ENCODE measurements around the gene MEGF9.
A peak's percentile ranks its signal among the peaks of the same experiment; 100 is the strongest.

The MEGF9 gene

DNA sequence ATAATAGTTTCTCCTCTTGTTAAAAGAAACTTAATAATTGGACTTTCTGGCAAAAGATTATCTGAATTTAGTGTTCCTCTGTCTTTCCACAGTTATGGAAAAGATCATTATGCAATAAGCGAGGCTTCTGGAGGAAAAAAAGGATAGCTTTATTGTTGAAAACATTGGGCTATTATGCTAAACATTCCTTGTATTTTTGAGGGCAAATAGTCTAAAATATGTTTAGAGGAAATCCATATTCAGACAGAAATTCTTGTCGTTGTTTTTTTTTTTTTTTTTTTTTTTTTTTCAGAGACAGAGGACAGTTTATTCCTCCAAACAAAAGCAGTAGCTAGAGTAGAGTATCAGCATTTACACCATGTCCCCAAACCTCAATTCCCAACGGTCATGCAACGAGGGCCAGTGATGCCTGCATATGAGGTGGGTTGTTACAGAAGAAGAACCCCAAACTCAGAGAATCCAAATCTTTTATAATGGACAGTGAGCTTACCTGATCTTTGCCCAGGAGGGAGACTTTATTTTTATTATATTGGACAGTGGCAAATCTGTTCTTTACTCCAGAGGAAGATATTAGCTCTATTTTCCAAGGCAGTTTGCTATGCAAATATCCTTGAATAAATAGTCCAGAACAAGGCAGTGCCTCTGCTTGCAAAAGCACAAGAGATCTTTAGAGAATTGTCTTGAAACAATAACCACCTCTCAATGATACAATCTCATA, 85.9 kb downstream of the MEGF9 start:
- DNase-seq: peak in 3 of 51 donors; percentile 21 to 83 (median 33)

DNA sequence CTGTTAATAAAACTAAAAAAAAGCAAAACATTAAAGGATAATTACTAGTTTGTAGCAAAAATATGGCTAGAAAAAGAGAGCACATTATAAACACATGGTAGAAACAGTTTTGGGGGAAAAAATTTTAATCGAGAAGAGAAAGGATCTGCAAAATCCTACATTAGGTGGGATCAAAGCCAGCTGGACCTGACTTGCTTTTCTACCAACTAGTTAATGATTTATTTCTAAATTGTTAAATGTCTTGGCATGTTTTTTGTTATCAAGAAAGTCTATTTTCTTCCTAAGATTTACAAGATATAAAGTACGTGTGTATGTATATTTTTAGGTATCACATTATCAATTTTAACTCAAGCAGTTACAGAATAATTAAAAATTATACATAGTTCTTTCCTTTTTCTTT, 87.2 kb downstream of the MEGF9 start:
- no peak for DNase-seq

DNA sequence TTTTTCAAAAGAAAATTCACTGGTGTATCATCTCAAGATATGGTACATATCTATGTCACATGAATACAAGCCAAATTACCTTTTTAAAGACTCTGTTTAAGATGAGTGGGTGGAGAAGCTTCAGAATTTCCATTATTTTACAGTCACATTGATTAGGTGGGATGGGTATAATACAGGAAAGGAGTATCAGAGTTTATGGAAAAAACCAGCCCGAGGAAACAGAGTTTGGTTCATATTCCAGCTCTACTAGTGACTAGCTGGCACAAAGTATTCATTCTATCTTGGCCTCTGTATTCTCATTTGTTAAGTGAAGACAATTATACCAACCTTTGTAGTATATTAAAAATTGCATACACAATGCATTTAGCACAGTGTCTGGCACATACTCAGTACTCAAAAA, 87.8 kb downstream of the MEGF9 start:
- peak in 1 of 51 donors; percentile 18 for DNase-seq

DNA sequence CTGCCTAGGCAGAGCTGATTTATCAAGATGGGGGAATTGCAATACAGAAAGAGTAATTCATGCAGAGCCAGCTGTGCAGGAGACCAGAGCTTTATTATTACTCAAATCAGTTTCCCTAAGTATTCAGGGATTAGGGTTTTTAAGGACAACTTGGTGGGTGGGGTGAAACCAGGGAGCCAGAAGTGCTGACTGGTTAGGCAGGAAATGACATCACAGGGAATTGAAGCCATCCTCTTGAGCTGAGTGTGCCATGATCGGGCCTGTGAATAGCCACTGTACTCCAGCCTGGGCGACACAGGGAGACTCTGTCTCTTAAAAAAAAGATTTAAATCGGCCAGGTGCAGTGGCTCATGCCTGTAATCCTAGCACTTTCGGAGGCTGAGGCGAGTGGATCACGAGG, 89.0 kb downstream of the MEGF9 start:
- DNase-seq: peak in 8 of 51 donors; percentile 3 to 25 (median 18)

DNA sequence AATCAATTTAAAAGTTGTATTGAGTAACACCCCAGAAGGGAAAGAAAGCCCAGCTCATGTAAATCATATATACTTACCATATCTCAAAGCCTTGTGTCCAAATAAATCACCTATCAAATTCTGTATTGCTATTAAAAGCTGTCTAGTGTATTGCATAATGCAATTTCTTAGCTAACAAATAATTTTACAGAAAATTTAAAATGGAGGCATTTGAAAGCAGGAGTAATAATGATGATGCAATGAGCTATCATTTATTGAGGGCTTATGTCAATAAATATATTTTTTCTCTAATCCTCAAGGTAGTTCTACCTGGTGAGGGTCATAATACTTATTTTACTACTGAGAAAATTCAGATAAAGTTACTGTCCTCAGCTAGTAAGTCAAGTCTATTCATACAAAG, 91.5 kb downstream of the MEGF9 start:
- no peak for DNase-seq

DNA sequence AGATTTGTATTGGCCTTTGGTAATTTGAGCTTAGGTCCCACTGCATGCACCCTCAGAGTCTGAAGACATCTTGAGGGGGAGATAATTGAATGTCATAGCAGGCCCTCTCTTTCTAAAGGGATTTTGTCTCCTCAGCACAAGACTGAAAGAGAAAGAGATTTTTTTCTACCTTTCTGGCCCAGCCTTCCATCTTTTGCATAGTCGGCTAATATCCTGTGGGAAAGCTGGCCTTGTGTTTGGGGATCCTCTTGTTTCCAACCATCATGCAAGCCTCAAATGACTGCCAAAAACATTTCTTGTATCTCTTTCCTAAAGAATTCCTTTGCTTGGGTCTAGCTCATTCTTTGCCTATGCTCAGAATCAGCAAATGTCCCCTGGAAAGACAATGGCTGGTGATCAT, 92.3 kb downstream of the MEGF9 start:
- DNase-seq: no peak

DNA sequence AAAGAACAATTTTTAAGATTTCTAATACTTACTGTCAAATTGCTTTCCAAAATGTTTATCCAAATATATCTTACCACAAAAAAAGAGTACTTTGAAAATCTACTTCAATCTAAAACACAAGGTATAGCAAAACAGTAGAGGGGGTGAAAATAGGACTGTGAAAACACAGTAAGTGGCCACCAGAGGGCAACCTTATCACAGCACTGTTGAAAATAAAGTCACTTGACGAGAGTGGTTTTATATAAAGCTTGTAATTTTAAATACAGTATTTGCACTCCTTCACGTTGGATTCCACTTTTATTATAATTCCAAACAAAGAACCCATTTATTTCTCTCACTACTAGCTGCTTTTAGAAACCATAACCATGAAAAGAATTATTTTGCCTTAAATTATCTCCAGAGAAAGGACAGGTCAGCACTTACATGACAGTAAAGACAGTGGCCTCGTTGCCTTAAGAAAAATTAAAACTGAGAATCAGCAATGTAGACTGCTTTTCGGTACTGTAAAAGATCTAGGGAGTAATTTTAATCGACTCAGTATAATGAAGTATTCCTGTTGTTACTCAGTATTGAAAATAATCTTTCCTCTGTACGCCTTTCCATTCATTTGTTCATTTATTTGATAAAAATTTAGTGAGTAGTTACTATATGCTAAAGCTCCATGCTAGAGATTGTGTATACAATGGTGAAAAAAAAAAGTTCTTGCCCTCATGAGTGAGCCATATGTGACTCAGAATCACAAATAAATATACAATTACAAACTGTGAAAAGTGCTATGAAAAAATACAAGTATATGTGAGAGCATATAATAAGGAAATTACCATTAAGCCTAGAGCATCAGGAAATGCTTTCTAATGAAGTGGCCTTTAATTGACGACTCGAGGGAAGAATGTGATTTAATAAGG, 94.3 kb downstream of the MEGF9 start:
- DNase-seq: peak in 31 of 51 donors; percentile 4 to 79 (median 31)

DNA sequence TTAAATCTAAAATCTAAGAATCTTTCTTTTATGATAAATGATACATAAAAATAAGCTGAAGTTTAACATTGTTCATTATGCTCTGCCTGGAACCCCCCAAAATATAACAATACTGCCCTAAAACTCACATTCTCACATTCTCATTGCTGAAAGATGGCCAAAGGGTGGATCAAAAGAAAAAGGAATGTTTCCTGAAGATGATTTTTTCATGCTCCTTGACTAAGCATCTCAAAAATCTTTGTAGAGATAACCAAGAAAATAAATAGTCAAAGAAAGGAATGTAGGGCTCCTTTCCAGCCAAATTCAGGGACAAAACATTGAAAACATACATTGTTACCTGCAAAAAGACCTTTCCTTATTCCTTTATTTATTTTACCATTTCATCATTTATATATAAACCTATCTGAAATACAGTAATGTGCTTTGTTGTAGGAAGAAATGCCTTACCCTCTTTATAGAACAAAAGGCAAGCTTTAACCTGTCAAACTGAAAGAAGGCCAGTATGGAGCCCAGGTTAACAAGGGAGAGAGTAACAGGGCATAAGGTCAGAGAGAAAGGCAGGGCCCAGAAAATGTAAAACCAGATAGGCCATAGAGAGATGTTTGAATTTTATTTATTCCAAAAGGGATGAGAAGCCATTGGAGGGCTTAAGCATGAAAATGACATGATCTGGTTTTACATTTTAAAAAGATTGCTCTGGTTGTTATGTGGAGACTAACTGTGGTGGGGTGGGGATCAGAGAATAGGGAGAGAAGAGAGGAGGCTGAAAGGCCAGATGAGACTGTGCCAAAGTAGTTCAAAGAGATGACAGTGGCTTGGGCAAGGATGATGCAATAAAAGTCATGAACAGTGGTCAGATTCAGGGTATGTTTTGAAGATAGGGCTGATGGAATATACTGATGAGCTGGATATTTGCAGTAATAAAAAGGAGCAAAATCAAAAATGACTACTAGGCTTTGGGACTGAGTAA, 97.0 kb downstream of the MEGF9 start:
- no peak for DNase-seq

DNA sequence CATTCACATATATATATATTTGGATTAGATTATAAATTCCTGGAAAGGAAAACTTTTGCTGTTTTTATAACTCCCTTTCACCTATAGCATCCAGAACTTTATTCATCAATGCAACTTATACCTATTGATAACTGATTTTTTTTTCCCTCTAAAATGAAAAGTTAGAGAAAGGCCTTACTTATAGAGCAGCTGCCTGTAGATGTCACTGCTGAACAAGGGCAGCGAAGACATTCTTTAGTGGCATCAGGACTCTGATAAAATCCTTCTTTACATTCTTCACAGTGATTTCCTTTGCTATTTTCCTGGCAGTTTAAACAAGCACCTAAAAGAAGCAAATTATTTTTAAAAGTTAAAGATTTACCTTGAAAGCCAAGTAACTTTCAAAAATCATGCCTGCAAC, 102.1 kb downstream of the MEGF9 start:
- peak in 4 of 51 donors; percentile 7 to 12 (median 10) for DNase-seq

DNA sequence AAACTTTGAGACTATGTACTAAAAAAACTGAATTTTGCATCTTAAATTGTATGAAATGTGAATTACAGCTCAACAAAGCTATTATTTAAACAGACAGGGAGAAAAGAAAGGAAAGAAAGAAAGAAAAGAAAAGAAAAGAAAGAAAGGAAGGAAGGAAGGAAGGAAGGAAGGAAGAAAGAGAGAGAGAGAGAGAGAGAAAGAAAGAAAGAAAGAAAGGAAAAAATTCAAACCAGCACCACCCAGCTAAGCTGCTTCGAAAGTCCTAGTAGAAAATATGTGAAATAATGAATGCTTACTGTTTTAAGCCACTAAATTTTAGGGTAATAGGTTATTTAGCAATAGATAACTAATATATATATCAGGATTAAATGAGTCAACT, 102.6 kb downstream of the MEGF9 start:
- no peak for DNase-seq

DNA sequence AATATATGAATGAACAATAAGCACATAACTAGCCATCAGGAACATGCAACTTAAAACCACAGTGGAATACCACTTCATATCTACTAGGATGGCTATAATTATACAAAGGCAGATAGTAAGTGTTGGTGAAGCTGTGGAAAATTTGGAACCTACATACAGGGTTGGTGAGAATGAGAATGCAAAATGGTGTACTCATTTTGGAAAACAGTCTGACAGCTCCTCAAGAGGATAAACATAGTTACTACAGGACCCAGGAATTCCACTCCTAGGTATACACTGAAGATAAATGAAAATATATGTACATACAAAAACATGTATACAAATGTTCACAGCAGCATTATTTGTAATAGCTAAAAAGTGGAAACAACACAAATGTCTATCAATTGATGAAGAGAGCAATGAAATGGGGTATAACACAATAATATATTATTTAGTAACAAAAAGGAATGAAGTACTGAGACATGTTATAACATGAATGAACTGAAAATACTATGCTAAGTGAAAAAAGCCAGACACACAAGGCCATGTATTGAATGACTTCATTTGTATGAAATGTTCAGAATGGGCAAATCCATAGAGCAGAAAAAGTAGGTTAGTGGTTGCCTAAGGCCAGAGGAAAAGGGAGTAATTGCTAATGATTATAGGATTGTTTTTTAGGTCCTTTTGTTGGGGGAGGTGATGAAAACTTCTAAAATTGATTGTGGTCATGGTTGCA, 103.1 kb downstream of the MEGF9 start:
- no peak for DNase-seq

DNA sequence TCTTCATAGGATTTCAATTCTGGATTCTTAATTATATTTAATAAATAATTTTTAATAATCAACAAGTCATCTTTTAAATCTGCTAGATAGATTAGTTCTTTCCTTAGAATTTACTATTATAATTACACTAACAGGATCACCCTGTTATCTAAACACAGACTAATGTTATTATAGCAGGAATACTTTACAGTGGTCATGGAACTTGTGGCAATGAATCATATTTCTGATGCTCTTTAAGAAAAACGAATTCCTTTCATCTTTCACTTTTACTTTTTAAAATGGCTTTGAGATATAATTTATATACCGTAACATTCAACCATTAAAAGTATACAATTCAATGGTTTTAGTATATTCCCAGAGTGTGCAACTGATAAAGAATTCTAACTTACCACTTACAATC, 104.6 kb downstream of the MEGF9 start:
- DNase-seq: no peak

DNA sequence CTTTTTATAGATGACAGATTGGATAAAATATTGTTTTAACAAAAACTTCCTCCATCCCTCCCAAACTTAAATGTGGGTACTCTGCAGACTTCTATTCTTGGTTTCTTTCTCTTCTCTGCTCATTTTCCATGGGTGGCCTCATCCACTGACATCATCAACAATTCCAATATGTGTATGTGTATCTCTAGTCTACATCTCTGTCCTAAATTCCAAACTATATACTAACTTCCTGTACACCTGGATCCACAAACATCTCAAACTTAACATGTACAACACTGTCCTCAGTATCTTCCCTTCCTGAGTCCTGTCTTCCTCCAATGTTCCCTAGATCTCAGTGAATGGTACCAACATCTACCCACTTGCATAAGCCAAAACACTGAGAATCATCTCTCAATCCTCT, 105.8 kb downstream of the MEGF9 start:
- no peak for DNase-seq

DNA sequence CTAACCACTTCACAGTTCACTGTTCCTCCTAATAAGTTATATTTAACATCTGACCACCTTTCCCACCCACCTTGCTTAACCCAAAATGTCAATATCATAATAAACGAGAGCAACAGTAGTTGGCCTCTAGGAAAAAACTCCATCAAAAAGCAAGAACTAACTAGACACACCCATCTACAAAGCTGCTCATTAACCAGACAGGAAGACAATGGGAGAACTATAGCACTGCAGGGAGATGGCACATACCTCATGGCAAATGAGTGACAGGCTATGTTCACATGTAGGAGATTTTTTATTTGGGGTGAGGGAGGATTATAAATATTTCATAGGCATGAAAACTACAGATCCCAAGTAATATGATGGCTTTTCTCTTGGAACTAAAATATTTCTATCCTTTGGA, 110.7 kb downstream of the MEGF9 start:
- no peak for DNase-seq

DNA sequence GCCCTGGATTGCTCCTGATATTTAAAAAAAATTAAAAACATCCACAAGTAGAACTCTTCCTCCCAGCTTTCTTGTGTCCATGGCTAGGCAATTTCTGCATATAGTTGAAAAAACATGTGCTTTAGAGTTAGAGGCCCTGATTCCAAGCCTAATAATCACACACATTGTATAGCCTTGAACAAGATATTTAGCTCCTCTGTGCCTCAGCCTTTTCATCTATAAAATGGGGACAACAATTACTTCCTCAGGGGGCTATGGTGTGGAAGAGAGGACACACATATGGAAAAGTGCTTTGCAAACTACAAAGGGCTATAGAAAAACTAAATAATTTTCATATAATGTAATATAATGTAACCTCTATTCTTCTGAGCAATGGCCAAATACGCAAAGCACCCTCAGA, 111.3 kb downstream of the MEGF9 start:
- no peak for DNase-seq

DNA sequence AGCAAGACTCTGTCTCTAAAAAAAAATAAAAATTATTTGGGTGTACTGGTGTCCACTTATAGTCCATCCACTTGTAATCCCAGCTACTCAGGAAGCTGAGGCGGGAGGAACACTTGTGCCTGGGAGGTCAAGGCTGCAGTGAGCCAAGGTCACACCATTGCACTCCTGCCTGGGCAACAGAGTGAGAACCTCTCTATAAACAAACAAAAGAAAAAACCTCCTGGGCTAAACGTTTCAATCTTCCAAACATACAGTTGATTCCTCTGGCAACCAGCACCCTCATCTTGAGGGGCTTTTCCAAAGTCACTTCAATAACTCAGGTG, 120.4 kb downstream of the MEGF9 start:
- DNase-seq: no peak

DNA sequence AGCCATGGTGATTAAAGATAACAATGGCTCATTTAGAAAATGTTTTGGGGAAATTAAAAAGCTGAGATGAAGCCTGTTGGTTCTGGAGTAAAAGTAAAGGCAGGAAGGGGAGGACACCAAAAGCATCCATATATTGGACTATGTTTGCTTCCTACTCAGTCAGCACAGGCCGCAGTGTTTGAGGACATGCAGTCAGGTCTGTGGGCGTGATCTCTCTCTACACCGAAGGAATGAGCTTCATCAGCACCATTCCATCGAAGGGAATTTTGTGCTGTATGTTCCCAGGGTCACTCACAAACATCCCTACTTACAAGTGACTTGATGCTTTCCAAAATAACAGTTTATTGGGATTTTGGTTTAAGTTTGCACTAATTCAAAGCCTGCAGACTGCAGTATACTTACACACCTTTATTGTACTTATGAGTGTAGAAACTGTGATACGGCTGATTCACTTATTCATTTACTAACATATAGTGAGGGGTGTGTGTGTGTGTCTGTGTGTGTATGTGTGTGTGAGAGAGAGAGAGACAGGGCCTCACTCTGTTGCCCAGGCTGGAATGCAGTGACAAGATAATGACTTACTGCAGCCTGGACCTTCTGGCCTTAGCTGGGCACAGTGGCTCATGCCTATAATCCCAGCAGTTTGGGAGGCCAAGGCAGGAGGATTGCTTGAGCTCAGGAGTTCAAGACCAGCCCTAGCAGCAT, 120.9 kb downstream of the MEGF9 start:
- DNase-seq: no peak

DNA sequence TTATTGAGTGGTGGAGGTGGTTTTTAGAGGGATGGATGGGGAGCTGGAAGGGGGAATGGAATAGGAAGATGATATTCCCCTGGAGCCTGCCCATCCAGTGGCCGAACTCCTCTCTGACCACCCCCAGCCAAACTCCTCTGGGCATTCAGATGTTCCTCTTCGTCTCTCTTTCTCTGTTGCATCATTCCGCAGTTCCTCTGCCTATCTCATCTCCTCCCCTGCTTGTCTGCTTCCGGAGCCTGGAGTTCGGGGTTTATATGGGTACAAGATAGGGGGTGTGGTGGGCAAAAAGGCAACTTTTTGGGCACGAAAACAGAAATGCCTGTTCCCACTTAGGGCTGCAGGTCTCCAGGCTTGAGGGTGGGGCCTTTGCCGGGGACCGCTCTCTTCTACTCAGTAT, 122.1 kb downstream of the MEGF9 start:
- DNase-seq: no peak

DNA sequence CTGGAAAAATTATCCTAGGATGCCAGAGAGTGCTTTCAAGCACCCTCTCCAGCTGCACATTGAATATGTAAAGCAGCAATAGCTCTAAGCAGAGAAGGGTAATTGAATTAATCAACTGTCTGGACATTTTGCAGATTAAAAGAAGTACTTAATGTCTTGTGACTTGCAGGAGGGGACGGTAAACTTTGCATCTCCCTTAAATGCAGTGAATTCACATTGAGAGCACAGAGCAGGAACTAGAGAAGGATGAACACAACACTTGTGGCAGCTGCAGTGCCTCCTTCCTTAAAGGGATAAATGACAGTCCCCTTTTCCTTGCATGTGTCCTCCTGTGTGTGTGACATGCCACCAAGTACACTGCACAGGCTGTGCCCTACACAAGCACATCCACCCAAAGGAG, 126.9 kb downstream of the MEGF9 start:
- peak in 1 of 51 donors; percentile 19 for DNase-seq

DNA sequence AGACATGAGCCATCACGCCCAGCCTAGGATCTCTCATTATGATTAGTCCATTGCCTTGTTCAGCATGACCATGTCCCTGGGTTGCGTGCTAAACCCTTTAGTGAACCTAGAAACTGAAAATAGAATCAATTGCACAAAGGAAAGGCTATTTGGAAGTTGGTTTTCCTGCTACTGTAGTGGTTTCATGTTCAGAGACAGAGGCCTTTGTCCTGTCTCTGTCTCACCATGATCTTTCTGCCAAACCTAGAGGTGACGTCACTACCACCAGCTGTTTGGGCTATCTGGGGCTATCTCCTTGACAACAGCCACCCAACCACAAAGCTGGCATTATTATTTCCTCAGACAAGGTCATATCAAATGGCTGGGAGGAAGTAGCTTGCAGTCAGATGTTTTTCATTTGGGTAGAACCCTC, 130.3 kb downstream of the MEGF9 start:
- peak in 41 of 51 donors; percentile 8 to 93 (median 67) for DNase-seq
